Stimulated activated CD8-positive, alpha-beta memory T cell treated with anti-CD3 and anti-CD28 coated beads, Interleukin-7, amount 100 ng/mL, for 1 hour (primary cell): ENCODE measurements around the gene EGR1.
A peak's percentile ranks its signal among the peaks of the same experiment; 100 is the strongest.

Source experiments
- DNase-seq, 2 donors: peaks; one replicate each; pipeline ENCODE4 v3.0.0-alpha.2; 2020; ENCODE audit warnings: low read depth in 2 of 2

EGR1 gene

DNA sequence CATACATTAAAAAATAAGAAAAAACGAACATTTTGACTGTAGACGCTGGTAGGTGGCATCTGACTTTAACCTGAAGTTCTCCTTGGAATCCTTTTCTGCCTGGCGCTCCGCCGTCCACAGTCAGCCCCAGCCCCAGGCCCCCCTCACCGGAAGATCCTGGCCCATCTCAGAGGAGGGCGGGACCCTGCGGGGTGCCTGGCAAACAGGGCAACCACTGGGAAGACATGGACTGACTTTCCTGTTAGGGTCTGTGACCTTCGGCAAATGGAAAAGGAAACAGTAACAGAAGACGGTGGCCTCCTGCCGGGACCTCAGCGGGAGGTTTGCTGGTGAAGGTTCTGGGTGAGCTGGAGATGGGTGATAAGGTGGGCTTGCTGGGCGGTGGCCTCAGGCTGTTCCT is 11.7 kb upstream of the EGR1 start:
- no peak for DNase-seq

GRCh38 chr5:138454121-138454520 is 11.2 kb upstream of the EGR1 start:
- no peak for DNase-seq

DNA sequence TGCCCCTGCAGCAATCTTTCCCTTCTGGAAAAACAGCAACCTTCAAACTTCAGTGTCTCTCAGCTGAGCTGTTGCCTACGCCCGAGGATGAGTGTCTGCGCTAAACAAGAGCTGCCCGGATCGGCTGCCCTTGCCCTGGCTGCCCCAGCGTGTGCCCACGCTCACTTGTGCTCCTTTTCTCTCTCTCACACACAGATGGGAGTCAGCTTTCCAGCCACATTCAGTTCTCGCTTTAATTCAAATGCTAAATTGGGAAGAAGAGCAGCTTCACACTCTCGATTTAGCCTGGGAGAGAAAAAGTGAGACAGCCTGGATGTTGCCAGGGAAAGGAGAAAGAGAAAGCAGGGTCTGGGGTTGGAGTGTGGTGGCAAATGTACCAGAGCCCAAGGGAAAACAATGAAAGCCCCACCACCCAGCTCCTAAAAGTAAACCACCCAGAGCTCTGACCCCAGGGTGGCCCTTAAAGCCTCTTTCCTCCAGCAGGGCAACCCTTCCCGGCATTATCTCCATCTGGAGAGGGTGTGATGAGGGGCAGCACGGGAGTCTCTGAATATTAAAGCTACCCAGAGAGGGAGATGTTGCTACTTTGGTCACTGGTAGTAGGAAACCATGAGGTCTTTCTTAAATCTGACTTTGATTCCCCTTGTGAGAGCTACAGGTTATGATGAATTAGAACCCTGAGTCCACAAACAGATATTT is 9.9 kb upstream of the EGR1 start:
- DNase-seq, result no peak

DNA sequence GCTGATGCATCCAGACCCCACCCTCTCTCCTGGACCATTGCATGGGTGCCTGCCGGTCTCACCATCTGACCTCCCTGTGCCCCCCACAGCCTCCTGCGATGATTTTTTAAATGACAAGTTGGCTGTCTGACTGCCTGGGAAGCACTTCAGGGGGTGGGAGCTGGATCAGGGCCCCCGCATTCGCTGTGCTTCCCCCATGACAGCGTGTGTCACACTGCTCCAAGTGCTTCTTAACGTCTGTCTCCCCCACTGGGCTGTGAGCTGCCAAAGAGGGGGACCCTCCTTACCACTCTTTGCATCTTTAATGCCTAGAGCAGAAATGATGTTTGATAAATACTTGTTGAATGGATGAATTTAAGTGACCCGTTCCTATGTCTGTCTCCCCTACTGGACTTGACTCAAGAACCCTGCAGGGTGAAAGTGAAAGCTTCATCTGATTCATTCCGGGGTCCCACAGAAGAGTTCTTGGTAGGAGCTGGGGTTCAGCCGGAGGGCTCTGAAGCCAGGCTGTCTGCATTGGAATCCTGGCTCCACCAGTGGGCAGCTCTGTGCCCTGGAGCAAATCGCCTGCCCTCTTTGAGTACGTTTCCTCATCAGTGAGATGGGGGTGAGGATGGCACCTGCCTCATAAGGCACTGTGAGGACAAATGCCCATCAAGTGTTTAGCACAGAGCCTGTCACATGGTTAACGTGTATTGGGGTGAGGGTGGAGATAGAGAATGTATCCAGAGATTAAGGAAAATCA is 7.6 kb upstream of the EGR1 start:
- DNase-seq, result no peak

DNA sequence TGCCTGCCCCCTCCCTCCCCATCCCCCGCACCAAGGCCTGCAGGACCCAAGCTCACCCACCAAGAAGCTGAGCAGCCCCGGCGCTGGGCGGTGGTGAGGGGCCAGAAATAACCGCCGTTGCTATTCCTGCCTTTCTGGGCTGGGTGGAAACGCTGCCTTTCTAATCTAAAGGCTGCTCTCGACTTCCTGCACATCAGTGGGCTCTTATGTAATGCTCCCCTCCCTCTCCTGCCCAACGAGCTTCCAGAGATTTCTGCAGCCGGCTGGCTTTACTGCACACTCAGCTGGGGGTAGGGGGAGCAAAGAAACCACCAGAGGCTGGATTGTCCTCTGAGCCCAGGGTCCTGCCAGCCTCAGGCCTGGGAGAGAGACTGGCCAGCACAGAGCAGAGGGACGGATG is 6.9 kb upstream of the EGR1 start:
- no peak for DNase-seq

DNA sequence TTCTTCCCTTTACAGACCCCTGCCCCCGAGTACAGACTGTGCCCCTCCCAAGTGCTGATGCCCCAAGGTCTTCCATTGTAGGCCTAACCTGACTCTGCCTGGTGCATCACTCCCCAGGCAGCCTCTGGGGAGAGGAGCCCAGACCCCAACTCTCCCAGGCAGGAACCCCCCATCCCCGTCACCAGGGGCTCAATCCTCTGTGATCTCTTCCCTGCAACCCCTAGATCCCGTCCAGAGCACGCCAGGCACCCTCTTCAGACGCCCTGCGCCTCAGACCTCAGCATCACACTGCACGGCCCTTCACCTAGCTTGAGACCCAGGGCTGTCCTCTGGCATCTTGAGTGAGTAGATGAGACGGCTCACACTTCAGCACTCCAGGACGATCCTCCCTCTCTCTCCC is 6.4 kb upstream of the EGR1 start:
- DNase-seq, result no peak

DNA sequence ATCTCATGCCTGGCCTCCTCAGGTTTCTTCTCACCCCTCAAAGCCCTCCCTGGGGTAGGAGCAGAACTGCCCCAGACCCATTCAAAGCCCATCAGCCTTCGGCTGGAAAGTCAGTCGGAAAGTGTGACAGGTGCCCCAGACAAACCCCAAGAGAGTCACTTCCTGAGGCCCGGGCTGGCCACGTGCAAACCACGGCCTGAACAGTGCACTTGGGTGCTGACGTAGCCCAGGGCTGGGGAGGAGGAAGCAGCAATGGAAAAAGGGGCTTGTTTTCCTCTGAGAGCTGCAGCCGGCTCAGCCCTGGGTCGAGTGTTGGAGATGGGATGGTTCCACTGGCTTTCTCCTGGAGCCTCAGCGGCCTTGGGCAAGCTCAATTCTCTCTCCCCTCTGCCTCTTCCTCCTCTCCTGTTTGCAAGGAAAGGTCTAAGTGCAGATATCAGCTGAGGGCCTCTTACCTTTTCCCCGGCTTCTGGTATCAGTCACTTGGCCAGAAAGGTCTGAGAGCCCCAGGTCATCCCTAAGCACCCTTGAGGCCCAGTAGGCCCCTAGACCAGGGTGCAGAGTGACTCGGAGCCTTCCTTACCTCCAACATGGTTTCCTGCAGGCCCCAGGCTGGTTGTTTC is 5.9 kb upstream of the EGR1 start:
- DNase-seq, result peak; percentile 72

- DNase-seq, result no peak
Observed at GRCh38 chr5:138460032-138460693, 5.1 kb upstream of the EGR1 start.

- no peak for DNase-seq
Observed at GRCh38 chr5:138461343-138462125, 3.7 kb upstream of the EGR1 start.

GRCh38 chr5:138463419-138464007 is 1.8 kb upstream of the EGR1 start:
- no peak for DNase-seq

- DNase-seq, result peak; percentile 78 to 81
Observed at GRCh38 chr5:138464008-138464387, 1.3 kb upstream of the EGR1 start.

GRCh38 chr5:138464388-138465260 is 655 bp upstream of the EGR1 start:
- peak; percentile 88 to 89 for DNase-seq

- peak in 1 of 2 donors; percentile 25 for DNase-seq
Observed at GRCh38 chr5:138466125-138466899, 1.0 kb downstream of the EGR1 start.

GRCh38 chr5:138466900-138467710 is 1.8 kb downstream of the EGR1 start:
- DNase-seq, result peak; percentile 24 to 37

- peak; percentile 32 to 44 for DNase-seq
Observed at GRCh38 chr5:138467711-138468132, 2.4 kb downstream of the EGR1 start.

DNA sequence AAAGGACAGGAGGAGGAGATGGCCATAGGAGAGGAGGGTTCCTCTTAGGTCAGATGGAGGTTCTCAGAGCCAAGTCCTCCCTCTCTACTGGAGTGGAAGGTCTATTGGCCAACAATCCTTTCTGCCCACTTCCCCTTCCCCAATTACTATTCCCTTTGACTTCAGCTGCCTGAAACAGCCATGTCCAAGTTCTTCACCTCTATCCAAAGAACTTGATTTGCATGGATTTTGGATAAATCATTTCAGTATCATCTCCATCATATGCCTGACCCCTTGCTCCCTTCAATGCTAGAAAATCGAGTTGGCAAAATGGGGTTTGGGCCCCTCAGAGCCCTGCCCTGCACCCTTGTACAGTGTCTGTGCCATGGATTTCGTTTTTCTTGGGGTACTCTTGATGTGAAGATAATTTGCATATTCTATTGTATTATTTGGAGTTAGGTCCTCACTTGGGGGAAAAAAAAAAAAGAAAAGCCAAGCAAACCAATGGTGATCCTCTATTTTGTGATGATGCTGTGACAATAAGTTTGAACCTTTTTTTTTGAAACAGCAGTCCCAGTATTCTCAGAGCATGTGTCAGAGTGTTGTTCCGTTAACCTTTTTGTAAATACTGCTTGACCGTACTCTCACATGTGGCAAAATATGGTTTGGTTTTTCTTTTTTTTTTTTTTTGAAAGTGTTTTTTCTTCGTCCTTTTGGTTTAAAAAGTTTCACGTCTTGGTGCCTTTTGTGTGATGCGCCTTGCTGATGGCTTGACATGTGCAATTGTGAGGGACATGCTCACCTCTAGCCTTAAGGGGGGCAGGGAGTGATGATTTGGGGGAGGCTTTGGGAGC is 3.1 kb downstream of the EGR1 start:
- DNase-seq, result peak in 1 of 2 donors; percentile 38

DNA sequence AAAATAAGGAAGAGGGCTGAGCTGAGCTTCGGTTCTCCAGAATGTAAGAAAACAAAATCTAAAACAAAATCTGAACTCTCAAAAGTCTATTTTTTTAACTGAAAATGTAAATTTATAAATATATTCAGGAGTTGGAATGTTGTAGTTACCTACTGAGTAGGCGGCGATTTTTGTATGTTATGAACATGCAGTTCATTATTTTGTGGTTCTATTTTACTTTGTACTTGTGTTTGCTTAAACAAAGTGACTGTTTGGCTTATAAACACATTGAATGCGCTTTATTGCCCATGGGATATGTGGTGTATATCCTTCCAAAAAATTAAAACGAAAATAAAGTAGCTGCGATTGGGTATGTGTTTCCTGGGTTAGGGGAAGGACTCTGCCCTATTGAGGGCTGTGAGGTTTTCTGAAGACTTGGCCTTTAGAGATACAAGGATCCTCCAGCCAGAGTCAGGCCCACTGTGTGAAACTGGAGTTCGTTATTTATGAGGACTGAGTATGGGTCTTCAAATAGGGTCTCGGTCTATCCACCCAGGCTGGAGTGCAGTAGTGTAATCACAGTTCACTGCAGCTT is 3.8 kb downstream of the EGR1 start:
- peak in 1 of 2 donors; percentile 64 for DNase-seq
